ENCODE data around the gene TTLL10.

- TF ChIP-seq EZH2 (IDR thresholded peaks at IDR 0.05; ENCODE audit: insufficient read depth, poor library complexity, severe bottlenecking) (no peak), EZH2phosphoT487 (IDR thresholded peaks at IDR 0.05; ENCODE audit: insufficient read depth, low read depth) (no peak)
These were observed 41.4 kb upstream of the TTLL10 start for GRCh38 chr1:1132042-1132950.

All from GM23248 (cell line).